Kidney (tissue), 14 donors: ENCODE data around the gene PHF21B. TPM values are rescaled to one million over a fixed set of nuclear protein-coding genes. Genes with fewer than 3 reads are reported as not detected.
A peak's percentile ranks its signal among the peaks of the same experiment; 100 is the strongest.
"Not testable (repeated sequence)": the region's sequence is repeated elsewhere in the genome, so short reads cannot be mapped to it uniquely, and the experiment has no call there.

ENCODE experiments used
- DNase-seq, 5 donors: peaks; one replicate each; pipeline ENCODE4 v3.0.0-alpha.2; 2013 to 2020
- FAIRE-seq: peaks from 2 replicates; lab custom pipeline; 2012; peaks lifted over from hg19 to GRCh38; lab: Jason Lieb, UNC
- H3K27ac ChIP-seq, 2 donors: one replicate each; pipeline ENCODE4 v1.7.0; 2013; ENCODE audit warnings: low read depth in 2 of 2, low read length in 2 of 2, inconsistent platforms in 1 of 2
- H3K27me3 ChIP-seq: one replicate; pipeline ENCODE4 v1.7.1; 2013; ENCODE audit warnings: low read length, inconsistent platforms; ENCODE audit not compliant: control insufficient read depth, insufficient read depth
- H3K36me3 ChIP-seq, 3 donors: one replicate each; pipeline versions ENCODE4 v1.7.0 to v1.7.1; 2013; ENCODE audit warnings: low read length in 3 of 3, control low read depth in 1 of 3, inconsistent platforms in 1 of 3; ENCODE audit not compliant: insufficient read depth in 3 of 3, control insufficient read depth in 2 of 3
- H3K4me1 ChIP-seq, 3 donors: one replicate each; pipeline versions ENCODE4 v1.7.0 to v1.7.1; 2013; ENCODE audit warnings: low read length in 3 of 3, inconsistent platforms in 1 of 3, low read depth in 1 of 3; ENCODE audit not compliant: control insufficient read depth in 2 of 3, insufficient read depth in 2 of 3
- H3K4me3 ChIP-seq, 3 donors: one replicate each; pipeline versions ENCODE4 v1.7.0 to v1.8.1; 2013; ENCODE audit warnings: low read length in 3 of 3, control low read depth in 1 of 3, inconsistent platforms in 1 of 3
- H3K9ac ChIP-seq, 3 donors: one replicate each; pipeline versions ENCODE4 v1.7.0 to v1.7.1; 2013; ENCODE audit warnings: low read length in 3 of 3, control low read depth in 1 of 3, inconsistent platforms in 1 of 3
- H3K9me3 ChIP-seq, 3 donors: one replicate each; pipeline versions ENCODE4 v1.7.0 to v1.7.1; 2013; ENCODE audit warnings: low read length in 3 of 3, control low read depth in 1 of 3, inconsistent platforms in 1 of 3; ENCODE audit not compliant: control insufficient read depth in 2 of 3, insufficient read depth in 1 of 3
- intact Hi-C: fragments of 100-400 bp; cut with DNase I; formaldehyde crosslinking; loops from one replicate; pipeline ENCODE4 v1.11.1; 2022
- polyA plus RNA-seq: library from polyadenylated mRNA; stranded (reverse); fragments of 350-450 nt; fragmentation: Illumina TruSeq; extraction: RNeasy Lipid Tissue Mini Kit (QIAGEN cat#74804); gene quantifications from one replicate; pipeline ENCODE4 v1.2.3, GENCODE V29; 2014; ENCODE audit warnings: low read depth, low replicate concordance; ENCODE audit not compliant: insufficient read depth
- total RNA-seq: library from RNA; stranded (reverse); fragmentation: NEBNext Ultra II Directional; extraction: Animal tissue kit (Norgen Biotek cat#: 25700); gene quantifications from one replicate; pipeline ENCODE4 v1.2.1, GENCODE V29; 2021
- TF ChIP-seq, protein P1 (sequence below): IDR thresholded peaks from 3 replicates; pipeline ENCODE4 v1.5.1; 2012; ENCODE audit warnings: mild to moderate bottlenecking, moderate library complexity, borderline replicate concordance; ENCODE audit not compliant: insufficient read depth; ENCODE audit errors: extremely low read depth
- donor health status: control.
- donor health status: control.
- donor health status: control.
- donor health status: control.
- donor health status: control.
- donor health status: DM: yes; HTN: yes; CAD: no.
- donor health status: Normal renal cell carcinoma (clear cell type).

The PHF21B gene
- total and polyA plus RNA-seq, 2 donors from 2014 or later, result 1.1 to 2.8 TPM

DNA sequence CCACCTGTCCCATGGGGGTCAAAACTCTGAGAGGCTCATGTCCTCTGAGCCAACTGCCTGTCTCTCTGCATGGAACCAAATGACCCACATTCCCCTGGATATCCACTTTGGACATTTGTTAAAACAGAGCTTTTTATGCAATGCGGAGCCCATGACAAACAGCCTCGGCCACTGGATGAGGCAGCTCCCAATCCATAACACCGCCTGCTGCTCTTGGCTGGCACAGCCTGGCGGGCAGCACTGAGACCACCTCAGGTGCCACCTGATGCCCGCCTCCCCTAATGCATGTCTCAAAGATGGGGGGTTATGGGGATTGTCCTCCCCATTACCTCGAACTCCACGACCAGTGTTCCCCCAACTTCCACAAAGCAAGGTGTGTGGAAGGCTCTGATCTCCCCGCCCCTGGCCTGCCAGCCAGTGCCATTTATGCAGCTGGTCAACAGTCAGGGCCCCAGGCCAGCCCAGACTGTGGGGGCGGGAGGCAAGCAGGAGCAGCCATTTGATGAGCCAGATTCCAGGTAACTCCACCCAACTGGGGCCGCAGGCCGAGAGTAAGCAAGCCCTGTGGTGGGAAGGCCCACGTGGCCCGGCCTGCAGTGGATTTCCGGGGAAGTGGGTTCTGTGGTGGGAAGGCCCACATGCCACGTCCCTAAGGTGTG lies 84.2 kb downstream of the PHF21B start:
- H3K36me3 ChIP-seq, result no peaks in the 10 kb centered on the region
- DNase-seq (peak in 2 of 5 donors; percentile 33 to 54), FAIRE-seq (no peak)
- no peak overlapping the region for H3K9ac ChIP-seq
- H3K9me3 ChIP-seq, result no peaks in the 10 kb centered on the region
- intact Hi-C loops, result no loop called here
- H3K27ac ChIP-seq, result no peak overlapping the region
- H3K4me1 ChIP-seq, result peaks cover 0 to 2% (median 0%) of the 10 kb centered on the region in 3 donors
- no peaks in the 10 kb centered on the region for H3K27me3 ChIP-seq
- TF ChIP-seq, protein P1, sequence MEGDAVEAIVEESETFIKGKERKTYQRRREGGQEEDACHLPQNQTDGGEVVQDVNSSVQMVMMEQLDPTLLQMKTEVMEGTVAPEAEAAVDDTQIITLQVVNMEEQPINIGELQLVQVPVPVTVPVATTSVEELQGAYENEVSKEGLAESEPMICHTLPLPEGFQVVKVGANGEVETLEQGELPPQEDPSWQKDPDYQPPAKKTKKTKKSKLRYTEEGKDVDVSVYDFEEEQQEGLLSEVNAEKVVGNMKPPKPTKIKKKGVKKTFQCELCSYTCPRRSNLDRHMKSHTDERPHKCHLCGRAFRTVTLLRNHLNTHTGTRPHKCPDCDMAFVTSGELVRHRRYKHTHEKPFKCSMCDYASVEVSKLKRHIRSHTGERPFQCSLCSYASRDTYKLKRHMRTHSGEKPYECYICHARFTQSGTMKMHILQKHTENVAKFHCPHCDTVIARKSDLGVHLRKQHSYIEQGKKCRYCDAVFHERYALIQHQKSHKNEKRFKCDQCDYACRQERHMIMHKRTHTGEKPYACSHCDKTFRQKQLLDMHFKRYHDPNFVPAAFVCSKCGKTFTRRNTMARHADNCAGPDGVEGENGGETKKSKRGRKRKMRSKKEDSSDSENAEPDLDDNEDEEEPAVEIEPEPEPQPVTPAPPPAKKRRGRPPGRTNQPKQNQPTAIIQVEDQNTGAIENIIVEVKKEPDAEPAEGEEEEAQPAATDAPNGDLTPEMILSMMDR, result no peak
- no peak overlapping the region for H3K4me3 ChIP-seq

DNA sequence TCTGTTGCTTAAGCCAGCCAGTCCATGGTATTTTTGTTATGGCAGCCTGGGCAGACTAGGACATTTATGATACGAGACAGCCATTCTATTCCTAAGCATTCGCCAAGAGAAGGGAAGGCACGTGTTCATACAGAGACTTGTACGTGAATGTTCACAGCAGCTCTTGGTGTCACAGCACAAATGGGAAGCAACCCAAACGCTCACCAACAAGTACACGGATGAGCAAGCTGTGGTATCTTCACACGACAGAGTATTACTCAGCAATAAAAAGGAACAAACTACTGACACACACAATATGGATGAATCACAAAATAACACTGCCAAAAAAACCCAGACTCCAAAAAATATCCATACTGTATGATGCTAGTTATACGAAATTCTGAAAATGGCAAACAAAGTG lies 85.1 kb downstream of the PHF21B start:
- Histone ChIP-seq H3K4me3 (no peak overlapping the region), H3K9ac (no peak overlapping the region), H3K36me3 (no peaks in the 10 kb centered on the region), H3K4me1 (peaks cover 0 to 2% (median 0%) of the 10 kb centered on the region in 3 donors), H3K9me3 (no peaks in the 10 kb centered on the region), H3K27me3 (no peaks in the 10 kb centered on the region), H3K27ac (no peak overlapping the region)
- FAIRE-seq, result no peak
- TF ChIP-seq, protein P1, result no peak
- DNase-seq, result no peak
- intact Hi-C loops, result no loop called here

DNA sequence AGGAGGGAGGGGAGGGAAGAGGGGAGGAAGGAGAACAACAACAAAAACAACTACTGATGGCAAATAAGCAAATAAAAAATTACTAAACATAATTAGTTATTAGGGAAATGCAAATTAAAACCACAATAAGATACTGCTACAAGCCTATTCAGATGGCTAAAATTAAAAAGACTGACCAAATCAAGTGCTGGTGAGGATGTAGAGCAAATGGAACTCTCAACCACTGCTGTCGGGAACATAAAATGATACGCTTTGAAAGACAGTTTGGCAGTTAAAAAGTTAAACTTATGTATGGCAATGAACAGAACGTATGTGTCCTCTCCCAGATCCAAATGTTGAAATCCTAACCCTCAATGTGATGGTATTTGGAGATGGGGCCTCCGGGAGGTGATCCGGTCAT lies 85.7 kb downstream of the PHF21B start:
- H3K9me3 ChIP-seq, result no peaks in the 10 kb centered on the region
- H3K36me3 ChIP-seq, result no peaks in the 10 kb centered on the region
- FAIRE-seq (no peak), DNase-seq (peak in 1 of 5 donors; percentile 4)
- H3K9ac ChIP-seq, result no peak overlapping the region
- peaks cover 0 to 2% (median 0%) of the 10 kb centered on the region in 3 donors for H3K4me1 ChIP-seq
- intact Hi-C loops, result no loop called here
- no peak overlapping the region for H3K27ac ChIP-seq
- no peaks in the 10 kb centered on the region for H3K27me3 ChIP-seq
- H3K4me3 ChIP-seq, result no peak overlapping the region
- TF ChIP-seq, protein P1, result no peak

DNA sequence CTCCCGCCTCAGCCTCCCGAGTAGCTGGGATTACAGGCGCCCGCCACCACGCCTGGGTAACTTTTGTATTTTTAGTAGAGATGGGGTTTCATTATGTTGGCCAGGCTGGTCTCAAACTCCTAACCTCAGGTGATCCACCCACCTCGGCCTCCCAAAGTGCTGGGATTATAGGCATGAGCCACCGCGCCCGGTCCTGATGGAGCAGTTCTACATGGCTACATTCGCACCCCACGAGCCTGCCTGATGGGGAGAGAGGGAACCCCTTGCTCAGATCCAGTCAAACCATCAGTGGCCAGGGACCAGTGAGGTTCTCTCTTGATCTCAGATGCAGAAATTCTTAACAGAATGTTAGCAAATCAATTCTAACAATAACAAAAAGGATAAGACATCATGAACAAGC lies 88.0 kb downstream of the PHF21B start:
- H3K9me3 ChIP-seq, H3K4me3 ChIP-seq, H3K4me1 ChIP-seq, H3K27me3 ChIP-seq, H3K9ac ChIP-seq, H3K27ac ChIP-seq, intact Hi-C loops, FAIRE-seq, H3K36me3 ChIP-seq: not testable (repeated sequence)
- DNase-seq, result peak in 1 of 5 donors; percentile 33
